Measurements from ENCODE around the gene ELMOD3.
A peak's percentile ranks its signal among the peaks of the same experiment; 100 is the strongest.

DNA sequence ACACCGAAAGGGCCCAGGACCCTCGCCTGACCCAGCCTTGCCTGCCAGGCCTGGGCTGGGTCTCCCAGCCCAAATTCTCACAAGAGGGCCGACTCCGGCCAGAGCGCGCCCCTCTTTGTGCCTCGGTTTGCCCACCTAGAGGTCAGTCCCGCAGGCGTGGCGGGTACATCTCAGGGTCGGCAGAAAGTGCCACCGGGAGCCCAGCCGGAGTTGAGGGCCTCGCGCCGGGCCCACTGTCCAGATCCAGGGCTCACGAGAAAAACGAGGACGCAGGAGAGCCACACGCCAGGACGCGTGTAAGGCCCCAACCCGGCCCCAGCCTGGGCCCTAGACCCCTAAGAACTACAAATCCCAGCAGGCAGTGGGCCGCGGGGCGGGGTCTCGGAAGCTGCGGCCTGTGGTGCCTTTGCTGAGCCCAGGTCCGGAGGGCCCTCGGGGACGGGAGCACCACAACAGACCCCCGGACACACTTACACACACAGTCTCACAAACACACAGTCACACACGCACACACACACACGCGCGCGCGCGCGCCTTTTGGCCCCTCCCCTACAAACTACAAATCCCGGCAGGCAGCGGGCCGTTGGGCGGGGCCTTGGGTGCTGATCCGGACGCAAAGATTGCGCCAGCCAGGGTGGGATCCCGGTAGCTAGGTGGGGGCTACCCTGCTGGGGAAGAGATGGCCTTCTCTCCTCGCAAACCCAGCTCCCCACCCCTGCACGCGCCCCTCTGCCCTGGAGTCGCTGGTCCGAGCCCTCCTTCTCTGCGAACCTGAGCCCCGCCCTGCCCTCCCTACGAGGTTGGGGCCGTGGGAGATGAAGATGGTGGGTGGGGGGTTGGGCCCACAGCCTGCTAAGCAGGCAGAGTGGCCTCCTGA, 63.8 kb downstream of the ELMOD3 start, which contains the start of gene SH2D6:
- TF ChIP-seq, protein P1, sequence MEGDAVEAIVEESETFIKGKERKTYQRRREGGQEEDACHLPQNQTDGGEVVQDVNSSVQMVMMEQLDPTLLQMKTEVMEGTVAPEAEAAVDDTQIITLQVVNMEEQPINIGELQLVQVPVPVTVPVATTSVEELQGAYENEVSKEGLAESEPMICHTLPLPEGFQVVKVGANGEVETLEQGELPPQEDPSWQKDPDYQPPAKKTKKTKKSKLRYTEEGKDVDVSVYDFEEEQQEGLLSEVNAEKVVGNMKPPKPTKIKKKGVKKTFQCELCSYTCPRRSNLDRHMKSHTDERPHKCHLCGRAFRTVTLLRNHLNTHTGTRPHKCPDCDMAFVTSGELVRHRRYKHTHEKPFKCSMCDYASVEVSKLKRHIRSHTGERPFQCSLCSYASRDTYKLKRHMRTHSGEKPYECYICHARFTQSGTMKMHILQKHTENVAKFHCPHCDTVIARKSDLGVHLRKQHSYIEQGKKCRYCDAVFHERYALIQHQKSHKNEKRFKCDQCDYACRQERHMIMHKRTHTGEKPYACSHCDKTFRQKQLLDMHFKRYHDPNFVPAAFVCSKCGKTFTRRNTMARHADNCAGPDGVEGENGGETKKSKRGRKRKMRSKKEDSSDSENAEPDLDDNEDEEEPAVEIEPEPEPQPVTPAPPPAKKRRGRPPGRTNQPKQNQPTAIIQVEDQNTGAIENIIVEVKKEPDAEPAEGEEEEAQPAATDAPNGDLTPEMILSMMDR (IDR thresholded peaks at IDR 0.05) = no peak
- peak in 2 of 4 donors; percentile 47 to 87 for TF ChIP-seq POLR2A (IDR thresholded peaks at IDR 0.05)

Measured in esophagus squamous epithelium (tissue), 4 donors.